Spleen (tissue), 11 donors: Measurements from ENCODE around the gene WDR48. TPM values are rescaled to one million over a fixed set of nuclear protein-coding genes. Genes with fewer than 3 reads are reported as not detected.

Experiments
- DNase-seq: peaks from one replicate; pipeline ENCODE4 v3.0.0-alpha.2; 2020
- H3K27ac ChIP-seq, 8 donors: fragments of 200-600 bp; sonication (generic) in 7 of 8; 1 replicate in 4 of 8; 2 replicates in 4 of 8; pipeline versions ENCODE4 v1.5.0 to v1.8.0; 2016 to 2021; ENCODE audit warnings: inconsistent platforms in 4 of 8, mild to moderate bottlenecking in 4 of 8, moderate library complexity in 1 of 8
- H3K27me3 ChIP-seq, 7 donors: fragments of 200-600 bp; sonication (generic) in 6 of 7; replicated peaks in 1 of 7; 1 replicate in 4 of 7; 2 replicates in 3 of 7; pipeline versions ENCODE4 v1.5.0 to v1.8.0; 2016 to 2021; ENCODE audit warnings: inconsistent platforms in 3 of 7, mild to moderate bottlenecking in 1 of 7
- H3K36me3 ChIP-seq, 6 donors: fragments of 200-600 bp; sonication (generic) in 5 of 6; 1 replicate in 4 of 6; 2 replicates in 2 of 6; pipeline versions ENCODE4 v1.5.0 to v1.8.0; 2016 to 2021; ENCODE audit warnings: inconsistent platforms in 2 of 6
- H3K4me1 ChIP-seq, 6 donors: fragments of 200-600 bp; sonication (generic) in 5 of 6; 1 replicate in 3 of 6; 2 replicates in 3 of 6; pipeline versions ENCODE4 v1.5.0 to v1.8.0; 2016 to 2021; ENCODE audit warnings: inconsistent platforms in 3 of 6
- H3K4me3 ChIP-seq, 8 donors: fragments of 200-600 bp; sonication (generic) in 7 of 8; 1 replicate in 4 of 8; 2 replicates in 4 of 8; pipeline versions ENCODE4 v1.5.0 to v1.8.0; 2016 to 2021; ENCODE audit warnings: inconsistent platforms in 4 of 8, mild to moderate bottlenecking in 4 of 8, moderate library complexity in 2 of 8
- H3K9me3 ChIP-seq, 8 donors: fragments of 200-600 bp; sonication (generic) in 7 of 8; 1 replicate in 4 of 8; 2 replicates in 4 of 8; pipeline versions ENCODE4 v1.5.0 to v1.8.0; 2016 to 2021; ENCODE audit warnings: inconsistent platforms in 4 of 8
- CTCF ChIP-seq, 11 experiments: fragments of 200-600 bp in 7 of 11; fragments of 450-650 bp in 4 of 11; sonication (generic) in 4 of 11; IDR thresholded peaks in 8 of 11; conservative IDR thresholded peaks in 3 of 11; 1 replicate in 7 of 11; 2 replicates in 4 of 11; pipeline versions ENCODE4 v1.4.0 to v1.8.0; 2016 to 2021; ENCODE audit warnings: antibody characterized with exemption in 11 of 11, inconsistent platforms in 4 of 11, mild to moderate bottlenecking in 1 of 11
- POLR2A ChIP-seq, 3 donors: fragments of 450-650 bp; IDR thresholded peaks; one replicate each; pipeline ENCODE4 v1.5.1; 2017; ENCODE audit warnings: antibody characterized with exemption in 3 of 3, mild to moderate bottlenecking in 1 of 3
- POLR2AphosphoS5 ChIP-seq, 3 donors: sonication (generic); formaldehyde crosslinking; IDR thresholded peaks; one replicate each; pipeline ENCODE4 v1.5.1; 2017; ENCODE audit warnings: antibody characterized with exemption in 3 of 3
- WGBS, 5 donors: extraction: QIAGEN DNeasy Blood & Tissue Kit in 3 of 5; methylation state at CpG; one replicate each; pipeline versions ENCODE4 v1.1.5 to v1.1.7; 2013 to 2018; 5-methylcytosine and 5-hydroxymethylcytosine counted together
- intact Hi-C: fragments of 100-400 bp; cut with DNase I; formaldehyde crosslinking; loops from one replicate; pipeline ENCODE4 v1.15.0; 2023; ENCODE audit warnings: low total_unique reads
- polyA plus RNA-seq, 3 donors: library from polyadenylated mRNA; stranded (reverse); fragments of 200-250 nt; gene quantifications; one replicate each; pipeline ENCODE4 v1.2.1, GENCODE V29; 2013
- total RNA-seq, 7 donors: library from RNA; depleted of rRNA in 3 of 7; stranded (reverse); fragments of >200 nt in 3 of 7; fragmentation: NEBNext Ultra II Directional in 4 of 7; extraction: Animal tissue kit (Norgen Biotek cat#: 25700) in 4 of 7; gene quantifications; one replicate each; pipeline versions ENCODE4 v1.1.0 to v1.2.1, GENCODE V29; 2016 to 2021
- donor health status: healthy with polysubstance abuse.
- donor health status: DM: no; HTN: no; CAD: no; lungs with moderate emphysema.
- donor health status: DM: no; HTN: no; CAD: no.
- donor health status: Bipolar disorder and iron deficiency.
- donor health status: healthy.
- donor health status: DM: no; HTN: no; CAD: no.
- donor health status: DM: yes; HTN: yes; CAD: no.

WDR48 gene
- total and polyA plus RNA-seq, 10 donors = 11.1 to 45.0 (median 35.3) TPM

- Histone ChIP-seq H3K4me3 (no peak overlapping the region), H3K27ac (no peak overlapping the region), H3K4me1 (no peaks in the 10 kb centered on the region), H3K9me3 (peaks cover 0 to 6% (median 0%) of the 10 kb centered on the region in 8 donors), H3K36me3 (no peaks in the 10 kb centered on the region), H3K27me3 (no peaks in the 10 kb centered on the region)
- TF ChIP-seq CTCF (IDR thresholded peaks at IDR 0.05 in 8 of 11, conservative IDR thresholded peaks at IDR 0.05 in 3 of 11) = no peak
- no peak for TF ChIP-seq POLR2AphosphoS5 (IDR thresholded peaks at IDR 0.05)
- TF ChIP-seq POLR2A (IDR thresholded peaks at IDR 0.05) = no peak
- intact Hi-C loops = no loop called here
- WGBS, 5 donors = 27 to 61% (median 44%) methylated on average over 2 of the region's 2 CpGs
- no peak for DNase-seq
Measured at GRCh38 chr3:39013289-39013688, 38.5 kb upstream of the WDR48 start.

GRCh38 chr3:39013921-39014509 is 37.8 kb upstream of the WDR48 start:
- 71 to 85% (median 79%) methylated on average over 4 of the region's 4 CpGs for WGBS, 5 donors
- DNase-seq = no peak

GRCh38 chr3:39015418-39015817 is 36.4 kb upstream of the WDR48 start:
- Histone ChIP-seq H3K36me3 (no peaks in the 10 kb centered on the region), H3K27me3 (peaks cover 0 to 8% (median 0%) of the 10 kb centered on the region in 7 donors), H3K4me1 (no peaks in the 10 kb centered on the region), H3K27ac (no peak overlapping the region), H3K4me3 (no peak overlapping the region), H3K9me3 (no peaks in the 10 kb centered on the region)
- WGBS, 5 donors = 92 to 95% (median 94%) methylated on average over 3 of the region's 3 CpGs
- DNase-seq = no peak
- intact Hi-C loops = no loop called here
- no peak for TF ChIP-seq POLR2AphosphoS5 (IDR thresholded peaks at IDR 0.05)
- no peak for TF ChIP-seq CTCF (IDR thresholded peaks at IDR 0.05 in 8 of 11, conservative IDR thresholded peaks at IDR 0.05 in 3 of 11)
- no peak for TF ChIP-seq POLR2A (IDR thresholded peaks at IDR 0.05)

More at GRCh38 chr3:39013921-39014509, 37.8 kb upstream of the WDR48 start:
- Histone ChIP-seq H3K36me3 (no peaks in the 10 kb centered on the region), H3K4me3 (no peak overlapping the region), H3K4me1 (no peaks in the 10 kb centered on the region), H3K27me3 (peaks cover 0 to 4% (median 0%) of the 10 kb centered on the region in 7 donors), H3K27ac (no peak overlapping the region), H3K9me3 (peaks cover 0 to 6% (median 0%) of the 10 kb centered on the region in 8 donors)
- TF ChIP-seq CTCF (IDR thresholded peaks at IDR 0.05 in 8 of 11, conservative IDR thresholded peaks at IDR 0.05 in 3 of 11) = no peak
- no peak for TF ChIP-seq POLR2A (IDR thresholded peaks at IDR 0.05)
- TF ChIP-seq POLR2AphosphoS5 (IDR thresholded peaks at IDR 0.05) = no peak
- intact Hi-C loops = no loop called here

GRCh38 chr3:39019299-39019698 is 32.5 kb upstream of the WDR48 start:
- H3K4me3 ChIP-seq = no peak overlapping the region
- WGBS, 5 donors = 71 to 89% (median 79%) methylated on average over 2 of the region's 2 CpGs
- H3K4me1 ChIP-seq = no peaks in the 10 kb centered on the region
- no peak for TF ChIP-seq CTCF (IDR thresholded peaks at IDR 0.05 in 8 of 11, conservative IDR thresholded peaks at IDR 0.05 in 3 of 11)
- TF ChIP-seq POLR2AphosphoS5 (IDR thresholded peaks at IDR 0.05) = no peak
- no peak for TF ChIP-seq POLR2A (IDR thresholded peaks at IDR 0.05)
- no peaks in the 10 kb centered on the region for H3K9me3 ChIP-seq
- H3K27ac ChIP-seq = no peak overlapping the region
- DNase-seq = no peak
- intact Hi-C loops = no loop called here
- H3K27me3 ChIP-seq = peaks cover 0 to 8% (median 0%) of the 10 kb centered on the region in 7 donors
- H3K36me3 ChIP-seq = no peaks in the 10 kb centered on the region
